Endothelial cell of umbilical vein (primary cell): Measurements from ENCODE around the gene ADRM1.

ENCODE experiments used
- CTCF ChIP-seq, 2 donors: IDR thresholded peaks; 1 replicate in 1 of 2; 2 replicates in 1 of 2; pipeline ENCODE4 v1.5.1; 2011; ENCODE audit warnings: low read length in 2 of 2, mild to moderate bottlenecking in 2 of 2, moderate library complexity in 2 of 2, control low read depth in 1 of 2, inconsistent platforms in 1 of 2, low read depth in 1 of 2; ENCODE audit not compliant: insufficient read depth in 1 of 2; ENCODE audit errors: extremely low read depth in 1 of 2
- EZH2 ChIP-seq: IDR thresholded peaks from 2 replicates; pipeline ENCODE4 v1.6.1; 2012; ENCODE audit warnings: borderline replicate concordance, low read depth, mild to moderate bottlenecking, moderate library complexity, low read length, inconsistent platforms; ENCODE audit not compliant: severe bottlenecking
- FOS ChIP-seq: IDR thresholded peaks from 2 replicates; pipeline ENCODE4 v1.6.1; 2011; ENCODE audit warnings: mild to moderate bottlenecking, low read length, moderate library complexity, borderline replicate concordance; ENCODE audit not compliant: insufficient read depth
- GATA2 ChIP-seq: IDR thresholded peaks from 2 replicates; pipeline ENCODE4 v1.7.0; 2011; ENCODE audit warnings: low read depth, mild to moderate bottlenecking, moderate library complexity, mixed read lengths, low read length; ENCODE audit not compliant: insufficient read length, insufficient read depth
- JUN ChIP-seq: IDR thresholded peaks from 2 replicates; pipeline ENCODE4 v1.6.1; 2011; ENCODE audit warnings: borderline replicate concordance, low read depth; ENCODE audit not compliant: insufficient read length, insufficient read depth
- MAX ChIP-seq: IDR thresholded peaks from 2 replicates; pipeline ENCODE4 v1.6.1; 2011; ENCODE audit not compliant: insufficient read depth, insufficient read length
- POLR2A ChIP-seq: IDR thresholded peaks from 2 replicates; pipeline ENCODE4 v1.6.1; 2012; ENCODE audit warnings: low read depth, mild to moderate bottlenecking, control low read depth, low read length
- POLR2AphosphoS5 ChIP-seq: IDR thresholded peaks from 2 replicates; pipeline ENCODE4 v1.6.1; 2012; ENCODE audit warnings: low read depth, mild to moderate bottlenecking, control low read depth, low read length, moderate library complexity; ENCODE audit not compliant: insufficient read depth

GRCh38 chr20:62276439-62276838 lies 26.4 kb upstream of the ADRM1 start:
- no peak for TF ChIP-seq POLR2AphosphoS5
- TF ChIP-seq CTCF (IDR thresholded peaks at IDR 0.05; ENCODE audit: extremely low read depth in 1 of 2, insufficient read depth in 1 of 2, low read depth in 1 of 2, low read length in 2 of 2) = no peak
- TF ChIP-seq EZH2 = no peak
- TF ChIP-seq JUN = no peak
- TF ChIP-seq GATA2 = no peak
- no peak for TF ChIP-seq POLR2A
- no peak for TF ChIP-seq FOS
- TF ChIP-seq MAX = no peak
